GM15510 (cell line): Measurements from ENCODE around the gene PGAP2.

Source experiments
- POLR2A ChIP-seq: IDR thresholded peaks from 3 replicates; pipeline ENCODE4 v1.6.1; 2011; ENCODE audit warnings: borderline replicate concordance; ENCODE audit not compliant: insufficient read length; ENCODE audit errors: extremely low read depth

Gene PGAP2

GRCh38 chr11:3807909-3808860, at the start of gene PGAP2:
PGAP2 (plus strand) TSS chr11:3808560; CDS start chr11:3811260, 2,700 bp downstream.
- no peak for TF ChIP-seq POLR2A

DNA sequence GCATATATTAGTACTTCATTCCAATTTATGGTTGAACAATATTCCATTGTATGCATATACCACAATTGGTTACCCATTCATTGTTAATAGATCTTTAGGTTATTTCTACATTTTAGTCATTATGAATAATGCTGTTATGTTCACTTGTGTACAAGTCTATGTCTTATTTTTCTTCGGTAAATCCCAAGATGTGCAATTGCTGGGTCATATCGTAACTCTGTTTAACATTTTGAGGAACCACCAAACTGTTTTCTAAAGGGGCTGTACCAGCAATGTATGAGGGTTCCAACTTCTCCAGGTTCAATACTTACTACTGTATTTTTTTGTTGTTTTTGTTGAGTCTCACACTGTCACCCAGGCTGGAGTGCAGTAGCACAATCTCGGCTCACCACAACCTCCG, 44.1 kb upstream of the PGAP2 start:
- no peak for TF ChIP-seq POLR2A

- no peak for TF ChIP-seq POLR2A
Measured at GRCh38 chr11:3767536-3767935, 40.8 kb upstream of the PGAP2 start.

DNA sequence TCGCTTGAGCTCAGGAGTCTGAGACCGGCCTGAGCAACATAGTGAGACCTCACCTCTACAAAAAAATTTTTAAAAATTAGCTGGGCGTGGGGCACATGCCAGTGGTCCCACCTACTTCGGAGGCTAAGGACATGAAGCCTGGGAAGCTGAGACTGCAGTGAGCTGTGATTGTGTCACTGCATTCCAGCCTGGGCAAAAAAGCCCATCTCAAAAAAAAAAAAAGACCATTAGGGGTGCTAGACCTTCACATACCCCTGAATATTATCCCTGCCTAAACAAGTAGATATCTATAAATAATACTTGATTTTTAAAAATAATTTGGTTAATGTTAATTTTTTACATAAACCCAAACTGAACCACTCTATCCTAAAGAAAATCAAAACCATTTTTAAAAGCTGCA, 35.2 kb upstream of the PGAP2 start:
- TF ChIP-seq POLR2A: no peak

DNA sequence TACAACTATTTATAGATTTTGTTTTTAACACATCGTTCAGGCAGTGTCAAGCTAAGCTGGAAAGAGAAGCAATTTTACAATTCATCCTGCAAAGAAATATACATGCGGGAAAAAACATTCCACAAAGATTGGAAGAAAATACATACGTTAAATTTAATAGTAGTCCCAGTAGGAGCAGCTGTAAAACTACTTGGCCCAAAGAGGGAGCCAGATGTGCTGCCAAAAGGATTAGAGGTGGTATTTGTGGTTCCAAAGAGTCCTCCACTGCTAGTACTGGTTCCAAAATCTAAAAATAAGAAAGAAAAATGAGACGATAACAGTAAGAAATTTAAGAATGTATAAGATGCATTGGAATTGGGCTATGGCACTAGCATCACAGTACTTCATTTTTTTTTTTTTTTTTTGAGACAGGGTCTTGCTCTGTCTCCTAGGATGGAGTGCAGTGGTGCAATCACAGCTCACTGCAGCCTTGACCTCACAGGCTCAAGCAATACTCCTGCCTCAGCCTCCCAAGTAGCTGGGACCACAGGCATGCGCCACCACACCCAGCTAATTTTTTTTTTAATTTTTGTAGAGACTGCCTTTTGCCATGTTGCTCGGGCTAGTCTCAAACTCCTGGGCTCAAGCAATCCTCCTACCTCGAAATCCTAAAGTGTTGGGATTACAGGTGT, 32.5 kb upstream of the PGAP2 start:
- no peak for TF ChIP-seq POLR2A

GRCh38 chr11:3781423-3781822, 26.9 kb upstream of the PGAP2 start:
- TF ChIP-seq POLR2A: no peak

DNA sequence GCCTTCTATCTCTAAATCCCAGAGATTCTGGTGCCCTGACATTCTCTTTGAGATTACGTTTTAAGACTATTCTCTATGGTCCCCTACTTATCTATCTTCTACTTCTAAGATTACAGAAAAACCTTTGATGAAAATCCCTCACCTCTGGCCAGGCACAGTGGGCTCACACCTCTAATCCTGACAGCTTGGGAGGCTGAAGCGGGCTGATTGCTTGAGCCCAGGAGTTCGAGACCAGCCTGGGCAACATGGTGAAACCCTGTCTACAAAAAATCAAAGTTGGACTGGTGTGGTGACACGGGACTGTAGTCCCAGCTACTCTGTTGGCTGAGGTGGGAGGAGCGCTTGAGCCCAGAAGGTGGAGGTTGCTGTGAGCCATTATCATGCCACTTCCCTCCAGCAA, 25.4 kb upstream of the PGAP2 start:
- no peak for TF ChIP-seq POLR2A

GRCh38 chr11:3783611-3784010, 24.7 kb upstream of the PGAP2 start:
- no peak for TF ChIP-seq POLR2A

DNA sequence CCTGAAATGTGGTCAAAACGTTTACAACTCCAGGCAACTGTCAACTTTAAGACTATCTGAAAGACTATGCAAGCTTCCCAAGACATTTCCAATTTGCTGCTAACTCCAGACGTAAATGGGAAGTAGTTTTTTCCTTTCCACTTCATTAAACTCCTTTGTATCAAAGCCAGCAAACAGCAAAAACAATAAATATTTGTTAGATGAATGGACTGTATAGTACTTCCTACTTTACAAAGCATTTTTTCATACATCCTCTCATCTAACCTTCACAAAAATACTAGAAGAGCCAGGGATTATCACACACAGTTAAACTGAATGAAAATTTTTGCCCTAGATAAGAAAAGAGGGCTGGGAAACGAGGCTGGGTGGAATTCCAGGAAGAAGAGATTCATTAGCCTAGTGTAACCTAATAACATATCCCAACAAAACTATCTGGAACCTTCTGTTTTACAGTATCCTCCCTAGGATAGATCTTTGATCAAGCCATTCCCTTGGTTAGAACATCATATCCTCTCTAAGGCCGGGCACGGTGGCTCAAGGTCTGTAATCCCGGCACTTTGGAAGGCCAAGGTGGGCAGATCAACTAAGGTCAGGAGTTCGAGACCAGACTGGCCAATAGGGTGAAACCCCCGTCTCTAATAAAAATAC, 21.5 kb upstream of the PGAP2 start:
- TF ChIP-seq POLR2A: no peak

DNA sequence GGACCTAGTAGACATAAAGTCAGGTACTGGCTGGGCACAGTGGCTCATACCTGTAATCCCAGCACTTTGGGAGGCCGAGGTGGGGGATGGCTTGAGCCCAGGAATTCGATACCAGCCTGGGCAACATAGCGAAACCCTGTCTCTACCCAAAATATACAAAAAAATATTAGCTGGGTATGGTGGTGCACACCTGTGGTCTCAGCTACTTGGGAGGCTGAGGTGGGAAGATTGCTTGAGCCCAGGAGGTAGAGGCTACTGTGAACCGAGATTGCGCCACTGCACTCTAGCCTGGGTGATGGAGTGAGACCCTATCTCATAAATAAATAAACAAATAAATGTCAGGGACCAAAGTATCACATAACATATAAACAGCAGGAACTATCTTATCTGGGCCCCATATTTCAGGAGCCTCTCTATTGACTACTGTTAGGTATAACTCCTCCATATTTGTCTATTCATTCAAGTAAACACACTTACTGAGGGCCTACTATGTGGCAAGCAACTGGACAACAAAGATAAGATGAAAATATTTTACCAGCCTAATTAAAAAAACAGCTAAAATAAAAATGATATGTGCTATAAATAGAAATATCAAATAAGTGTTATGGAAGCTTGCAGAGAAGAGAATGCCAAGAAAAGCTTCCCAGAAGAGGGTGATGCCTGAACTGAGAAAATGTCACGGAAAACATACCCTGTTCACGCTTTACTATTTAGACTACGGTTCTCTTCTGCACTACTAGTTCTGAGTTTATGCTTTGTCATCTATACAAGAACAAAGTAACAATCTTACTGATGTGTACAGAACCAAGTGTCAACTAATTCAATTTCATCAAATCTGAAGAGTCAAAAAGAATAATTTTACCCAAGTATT, 13.0 kb upstream of the PGAP2 start:
- no peak for TF ChIP-seq POLR2A

DNA sequence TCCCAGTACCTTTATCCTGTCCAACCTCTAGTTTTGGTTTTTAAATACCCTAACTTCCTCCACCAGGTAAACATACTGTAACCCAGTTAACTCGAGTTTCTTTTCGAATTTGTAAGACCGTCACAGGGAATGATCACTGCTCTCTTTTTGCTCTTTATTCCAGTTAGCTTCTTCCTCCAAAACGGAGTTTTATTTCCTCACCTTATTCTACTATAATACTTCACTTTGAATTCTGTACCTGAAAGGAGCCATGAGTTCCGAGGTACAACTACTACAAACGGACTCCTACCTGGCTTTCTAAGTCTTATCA, 12.4 kb upstream of the PGAP2 start:
- no peak for TF ChIP-seq POLR2A

- no peak for TF ChIP-seq POLR2A
Measured at GRCh38 chr11:3796346-3796745, 12.0 kb upstream of the PGAP2 start.

- no peak for TF ChIP-seq POLR2A
Measured at GRCh38 chr11:3796801-3797328, 11.5 kb upstream of the PGAP2 start.
